K562 (cell line): Measurements from ENCODE around the gene CCDC9B. TPM values are rescaled to one million over a fixed set of nuclear protein-coding genes. Genes with fewer than 3 reads are reported as not detected.

Experiments used
- ATAC-seq: fragments of 200-7000 bp; cut with Tn5 transposase; 3 replicates; pipeline ENCODE4 v1.9.1; 2020; ENCODE audit warnings: moderate library complexity
- BruUV-seq: library from RNA; stranded (reverse); fragments of 400-500 nt; replicated peaks from 2 replicates; lab custom pipeline; 2021; lab: Mats Ljungman, UMichigan
- CTCF ChIA-PET: fragments of 300-600 bp; formaldehyde crosslinking; extraction: SDS; loops from one replicate; lab custom pipeline; 2021; ENCODE audit warnings: low intra/inter-chr PET ratio; lab: Yijun Ruan, JAX
- POLR2A ChIA-PET: fragments of 300-600, 350-650 bp; sonication (Branson Sonifier 250); formaldehyde crosslinking; extraction: SDS; loops from one replicate; lab custom pipeline; 2021; ENCODE audit warnings: antibody characterized with exemption, inconsistent platforms; lab: Yijun Ruan, JAX
- DNase-seq, 4 experiments: peaks; one replicate each; pipeline versions ENCODE4 v3.0.0 to v3.0.0-alpha.2; 2011 to 2018; ENCODE audit warnings: low spot score in 3 of 4, mixed read lengths in 3 of 4; ENCODE audit errors: extremely low read depth in 1 of 4
- FAIRE-seq: peaks from 2 replicates; lab custom pipeline; 2011; peaks lifted over from hg19 to GRCh38; lab: Jason Lieb, UNC
- H2AFZ ChIP-seq: 2 replicates; pipeline ENCODE4 v1.6.0; 2011; ENCODE audit warnings: low read depth, low read length, control low read depth, inconsistent platforms
- H3K27ac ChIP-seq: fragments of 200-600 bp; 3 replicates; pipeline ENCODE4 v1.8.0; 2011; ENCODE audit warnings: low read depth, mild to moderate bottlenecking, control low read depth, inconsistent platforms, low read length, moderate library complexity, mixed read lengths; ENCODE audit errors: extremely low read depth
- H3K27me3 ChIP-seq, 2 experiments: fragments of 300-600 bp in 1 of 2; 2 replicates in 1 of 2; 3 replicates in 1 of 2; pipeline versions ENCODE4 v1.6.0 to v1.8.0; 2011; ENCODE audit warnings: inconsistent platforms in 2 of 2, low read length in 2 of 2, mild to moderate bottlenecking in 1 of 2, mixed read lengths in 1 of 2, moderate library complexity in 1 of 2; ENCODE audit not compliant: control insufficient read depth in 2 of 2, insufficient read depth in 2 of 2
- H3K36me3 ChIP-seq: fragments of 300-600 bp; 3 replicates; pipeline ENCODE4 v1.8.0; 2011; ENCODE audit warnings: mild to moderate bottlenecking, low read length, inconsistent platforms; ENCODE audit not compliant: control insufficient read depth, insufficient read depth
- H3K4me1 ChIP-seq, 2 experiments: fragments of 200-600 bp in 1 of 2; replicated peaks in 1 of 2; 2 replicates in 1 of 2; 3 replicates in 1 of 2; pipeline versions ENCODE4 v1.5.1 to v1.8.0; 2011; ENCODE audit warnings: inconsistent platforms in 2 of 2, low read length in 2 of 2, mild to moderate bottlenecking in 1 of 2, mixed read lengths in 1 of 2, moderate library complexity in 1 of 2; ENCODE audit not compliant: control insufficient read depth in 2 of 2, insufficient read depth in 2 of 2
- H3K4me2 ChIP-seq: 2 replicates; pipeline ENCODE4 v1.6.1; 2011; ENCODE audit warnings: low read length, control low read depth, inconsistent platforms, mixed read lengths; ENCODE audit not compliant: insufficient read depth
- H3K4me3 ChIP-seq: fragments of 200-600 bp; sonication (generic), shearing (Covaris generic); 2 replicates; pipeline ENCODE4 v1.5.1; 2016; ENCODE audit warnings: control low read depth, inconsistent platforms
- H3K79me2 ChIP-seq: fragments of 200-600 bp; 3 replicates; pipeline ENCODE4 v1.8.0; 2011; ENCODE audit warnings: low read length, inconsistent platforms; ENCODE audit not compliant: control insufficient read depth, insufficient read depth
- H3K9ac ChIP-seq, 2 experiments: 2 replicates each; pipeline versions ENCODE4 v1.6.0 to v1.6.1; 2011; ENCODE audit warnings: low read depth in 2 of 2, low read length in 2 of 2, control low read depth in 1 of 2, inconsistent platforms in 1 of 2, mild to moderate bottlenecking in 1 of 2, mixed read lengths in 1 of 2; ENCODE audit not compliant: insufficient read depth in 1 of 2
- H3K9me1 ChIP-seq: one replicate; pipeline ENCODE4 v1.6.0; 2011; ENCODE audit warnings: inconsistent platforms, mild to moderate bottlenecking, low read length, moderate library complexity; ENCODE audit not compliant: control insufficient read depth, insufficient read depth
- H3K9me3 ChIP-seq: replicated peaks from 2 replicates; pipeline ENCODE4 v1.5.1; 2011; ENCODE audit warnings: low read depth, low read length, inconsistent platforms; ENCODE audit not compliant: control insufficient read depth, insufficient read depth
- H4K20me1 ChIP-seq: replicated peaks from 2 replicates; pipeline ENCODE4 v1.6.1; 2011; ENCODE audit warnings: low read length, inconsistent platforms, mixed read lengths; ENCODE audit not compliant: control insufficient read depth, insufficient read depth
- ASH1L ChIP-seq: fragments of 450-650 bp; IDR thresholded peaks from 2 replicates; pipeline ENCODE4 v1.6.1; 2018; ENCODE audit warnings: borderline replicate concordance, mild to moderate bottlenecking, low read depth; ENCODE audit not compliant: partially characterized antibody
- C11orf30 ChIP-seq: fragments of 450-650 bp; IDR thresholded peaks from 2 replicates; pipeline ENCODE4 v1.6.1; 2016; ENCODE audit warnings: low read depth, mild to moderate bottlenecking
- CHCHD3 ChIP-seq: fragments of 250-450 bp; sonication (Bioruptor Pico); IDR thresholded peaks from 2 replicates; pipeline ENCODE4 v2.1.2; 2022; ENCODE audit warnings: mild to moderate bottlenecking
- MAFF ChIP-seq: IDR thresholded peaks from 2 replicates; pipeline ENCODE4 v1.6.1; 2012; ENCODE audit warnings: low read length, improper control_type of control experiment
- MBD2 ChIP-seq: sonication (generic); IDR thresholded peaks from 2 replicates; pipeline ENCODE4 v1.6.1; 2016; ENCODE audit warnings: low read depth, borderline replicate concordance
- MTA2 ChIP-seq: fragments of 450-650 bp; IDR thresholded peaks from 2 replicates; pipeline ENCODE4 v1.6.1; 2016; ENCODE audit warnings: low read depth
- TAF15 ChIP-seq: fragments of 200-400 bp; formaldehyde crosslinking; IDR thresholded peaks from 2 replicates; pipeline ENCODE4 v1.6.1; 2017; ENCODE audit warnings: mild to moderate bottlenecking, low read depth, low read length, moderate library complexity
- TSHZ1 ChIP-seq: fragments of 250-450 bp; sonication (Bioruptor Pico); IDR thresholded peaks from 2 replicates; pipeline ENCODE4 v1.4.0; 2020; ENCODE audit warnings: mild to moderate bottlenecking, moderate library complexity
- ZNF277 ChIP-seq: fragments of 250-450 bp; sonication (Bioruptor Pico); IDR thresholded peaks from 2 replicates; pipeline ENCODE4 v1.8.0; 2022; ENCODE audit warnings: inconsistent platforms, mild to moderate bottlenecking, moderate library complexity, borderline replicate concordance
- ZNF316 ChIP-seq: fragments of 450-650 bp; IDR thresholded peaks from 2 replicates; pipeline ENCODE4 v1.6.1; 2016
- ZNF561 ChIP-seq: fragments of 450-650 bp; formaldehyde crosslinking; conservative IDR thresholded peaks from 2 replicates; pipeline ENCODE4 v1.4.0; 2020; ENCODE audit warnings: mild to moderate bottlenecking, moderate library complexity
- WGBS: fragments of 100-300 bp; shearing (Covaris generic); methylation state at CpG from one replicate; pipeline ENCODE4 v1.1.6; 2016; ENCODE audit warnings: low coverage, mixed read lengths; ENCODE audit not compliant: insufficient coverage; ENCODE audit errors: missing lambda C conversion rate; 5-methylcytosine and 5-hydroxymethylcytosine counted together
- in situ Hi-C: fragments of 300-500 bp; cut with MboI; formaldehyde crosslinking; loops from 4 replicates; pipeline ENCODE4 v1.15.0; 2018; ENCODE audit warnings: inconsistent platforms, mixed read lengths
- intact Hi-C: fragments of 100-400 bp; cut with micrococcal nuclease; formaldehyde crosslinking; loops from 2 replicates; pipeline ENCODE4 v1.14.2; 2022
- polyA plus RNA-seq, 8 experiments: library from polyadenylated mRNA; depleted of rRNA in 4 of 8; stranded (reverse) in 5 of 8; unstranded in 3 of 8; fragments of >200 nt; fragmentation: Nextera tagmentation in 2 of 8; fragmentation: Illumina TruSeq in 1 of 8; extraction: Ambion mirVana in 2 of 8; extraction: Trizol in 1 of 8; gene quantifications; 2 replicates each; pipeline versions ENCODE4 v1.2.1 to v1.2.3, GENCODE V29; 2011 to 2014; ENCODE audit warnings: inconsistent platforms in 1 of 8, missing spikeins in 1 of 8
- total RNA-seq, 7 experiments: library from RNA; depleted of rRNA in 6 of 7; stranded (reverse); fragments of >200 nt in 6 of 7; fragmentation: Illumina TruSeq in 2 of 7; extraction: Trizol in 2 of 7; gene quantifications; 2 replicates each; pipeline versions ENCODE4 v1.2.1 to v1.2.3, GENCODE V29; 2011 to 2021; ENCODE audit warnings: low replicate concordance in 1 of 7
- TF ChIP-seq, protein P1 (sequence below): fragments of 450-650 bp; IDR thresholded peaks from 2 replicates; pipeline ENCODE4 v1.6.1; 2016; ENCODE audit warnings: antibody characterized with exemption
- TF ChIP-seq, protein P2 (sequence below): fragments of 450-650 bp; formaldehyde crosslinking; IDR thresholded peaks from 2 replicates; pipeline ENCODE4 v1.4.0; 2022; ENCODE audit warnings: missing genetic modification characterization

The CCDC9B gene
- total and polyA plus RNA-seq, 9 of the 15 experiments (the other 6 are each of a cell fraction or from before 2014, with no cell fraction given), result 0.01 to 0.47 (median 0.15) TPM; not detected in 1

- H3K27ac ChIP-seq, result no peak overlapping the region
- no peak overlapping the region; a peak in 1 of 4 replicates for H3K9ac ChIP-seq
- no peaks in the 10 kb centered on the region for H3K9me1 ChIP-seq
- POLR2A ChIA-PET, result interaction anchor here (0.5 to 5.1 kb wide), 12 partner anchors 9 to 445 kb away, joined by 3 to 30 read pairs (median 4); partner anchors contain the start of gene CCDC9B
- H3K27me3 ChIP-seq, result no peaks in the 10 kb centered on the region
- 80% methylated on average over 5 of the region's 5 CpGs for WGBS
- no peak overlapping the region for H2AFZ ChIP-seq
- no peaks in the 10 kb centered on the region; the same call in 1 of the 2 replicates for H4K20me1 ChIP-seq
- H3K36me3 ChIP-seq, result peaks cover 38% of the 10 kb centered on the region
- in situ Hi-C loops (no loop called here), intact Hi-C loops (no loop called here)
- DNase-seq (no peak), ATAC-seq (no peak), FAIRE-seq (no peak)
- no peak overlapping the region for H3K4me3 ChIP-seq
- CTCF ChIA-PET, result no interaction called here
- no peaks in the 10 kb centered on the region for H3K9me3 ChIP-seq
- no peak overlapping the region for H3K4me2 ChIP-seq
- no TSS peak for BruUV-seq
- peaks cover 46 to 73% of the 10 kb centered on the region in 2 experiments for H3K4me1 ChIP-seq
- TF ChIP-seq, protein P1, sequence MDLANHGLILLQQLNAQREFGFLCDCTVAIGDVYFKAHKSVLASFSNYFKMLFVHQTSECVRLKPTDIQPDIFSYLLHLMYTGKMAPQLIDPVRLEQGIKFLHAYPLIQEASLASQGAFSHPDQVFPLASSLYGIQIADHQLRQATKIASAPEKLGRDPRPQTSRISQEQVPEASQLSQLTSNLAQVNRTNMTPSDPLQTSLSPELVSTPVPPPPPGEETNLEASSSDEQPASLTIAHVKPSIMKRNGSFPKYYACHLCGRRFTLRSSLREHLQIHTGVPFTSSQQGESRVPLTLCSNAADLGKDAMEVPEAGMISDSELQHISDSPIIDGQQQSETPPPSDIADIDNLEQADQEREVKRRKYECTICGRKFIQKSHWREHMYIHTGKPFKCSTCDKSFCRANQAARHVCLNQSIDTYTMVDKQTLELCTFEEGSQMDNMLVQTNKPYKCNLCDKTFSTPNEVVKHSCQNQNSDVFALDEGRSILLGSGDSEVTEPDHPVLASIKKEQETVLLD, result no peak
- TF ChIP-seq TSHZ1 (CRISPR knock-in tag) (no peak), ZNF277 (no peak), MAFF (peak; percentile 33), ZNF316 (peak; percentile 69), MBD2 (no peak), TAF15 (no peak), ASH1L (no peak), ZNF561 (CRISPR knock-in tag) (no peak), MTA2 (no peak), CHCHD3 (no peak), C11orf30 (peak; percentile 45; the same call in 1 of the 2 replicates)
- TF ChIP-seq, protein P2, sequence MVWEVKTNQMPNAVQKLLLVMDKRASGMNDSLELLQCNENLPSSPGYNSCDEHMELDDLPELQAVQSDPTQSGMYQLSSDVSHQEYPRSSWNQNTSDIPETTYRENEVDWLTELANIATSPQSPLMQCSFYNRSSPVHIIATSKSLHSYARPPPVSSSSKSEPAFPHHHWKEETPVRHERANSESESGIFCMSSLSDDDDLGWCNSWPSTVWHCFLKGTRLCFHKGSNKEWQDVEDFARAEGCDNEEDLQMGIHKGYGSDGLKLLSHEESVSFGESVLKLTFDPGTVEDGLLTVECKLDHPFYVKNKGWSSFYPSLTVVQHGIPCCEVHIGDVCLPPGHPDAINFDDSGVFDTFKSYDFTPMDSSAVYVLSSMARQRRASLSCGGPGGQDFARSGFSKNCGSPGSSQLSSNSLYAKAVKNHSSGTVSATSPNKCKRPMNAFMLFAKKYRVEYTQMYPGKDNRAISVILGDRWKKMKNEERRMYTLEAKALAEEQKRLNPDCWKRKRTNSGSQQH (CRISPR knock-in tag), result no peak
- peaks cover 21% of the 10 kb centered on the region for H3K79me2 ChIP-seq
Observed at GRCh38 chr15:40328751-40329150, 12.0 kb downstream of the CCDC9B start.
